SK-N-DZ (cell line): Measurements from ENCODE around the gene IGF2.

Experiments used
- DNase-seq: peaks from one replicate; pipeline ENCODE4 v3.0.0-alpha.2; 2015; ENCODE audit warnings: low spot score

The IGF2 gene

DNA sequence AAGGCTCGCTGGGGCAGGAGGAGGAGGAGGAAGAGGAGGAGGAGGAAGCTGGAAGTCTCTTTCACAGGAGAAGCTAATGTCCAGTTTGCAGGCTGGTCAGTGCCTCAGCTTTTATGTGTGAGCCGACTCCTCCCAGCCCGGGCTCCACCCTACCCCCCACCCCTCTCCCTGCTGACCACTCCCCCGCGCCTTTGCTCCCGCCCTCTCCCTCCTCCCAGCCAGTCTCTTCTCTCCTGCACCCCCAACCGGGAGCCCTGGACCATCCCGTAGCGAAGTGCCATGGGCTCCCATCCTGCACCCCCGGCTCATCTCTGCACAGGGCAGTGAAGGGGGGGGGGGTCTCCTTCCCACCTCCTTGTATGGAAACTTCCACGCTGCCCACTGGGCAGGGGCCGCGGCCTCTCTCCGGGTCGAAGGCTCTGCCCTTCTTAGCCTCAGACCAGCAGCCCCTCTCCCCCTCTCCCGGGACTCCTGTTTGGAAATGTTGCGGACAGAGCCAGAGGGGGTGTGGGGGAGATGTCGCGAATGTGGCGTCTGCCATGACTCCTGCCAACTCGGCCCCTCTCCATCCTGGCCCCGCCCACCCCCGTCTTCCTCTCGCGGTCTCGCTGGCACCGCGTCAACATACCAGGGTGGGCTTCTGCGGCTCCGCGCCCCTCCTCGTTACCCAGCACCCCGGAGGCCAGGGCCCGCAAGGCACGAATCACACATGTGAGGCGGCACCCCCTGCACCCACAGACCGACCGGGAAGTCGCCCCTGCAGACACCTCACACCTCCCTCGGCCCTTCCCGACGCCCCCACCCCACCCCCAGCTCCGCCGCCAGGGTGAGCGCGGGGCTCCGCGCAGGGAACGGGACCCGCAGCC is 1.8 kb downstream of the IGF2 start:
- DNase-seq: no peak

DNA sequence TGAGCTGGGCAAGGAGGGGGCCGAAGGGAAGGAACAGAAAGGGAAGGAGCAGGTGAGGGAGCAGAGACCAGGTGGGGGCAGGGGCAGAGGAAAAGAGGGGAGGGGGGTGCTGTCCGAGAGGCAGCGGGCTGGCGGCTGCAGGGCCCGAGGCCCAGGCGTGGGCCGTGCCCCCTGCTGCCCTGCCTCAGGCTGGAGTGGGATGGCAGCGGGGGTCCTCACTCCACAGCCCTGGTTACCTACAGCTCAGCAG is 2.3 kb downstream of the IGF2 start:
- DNase-seq: no peak

DNA sequence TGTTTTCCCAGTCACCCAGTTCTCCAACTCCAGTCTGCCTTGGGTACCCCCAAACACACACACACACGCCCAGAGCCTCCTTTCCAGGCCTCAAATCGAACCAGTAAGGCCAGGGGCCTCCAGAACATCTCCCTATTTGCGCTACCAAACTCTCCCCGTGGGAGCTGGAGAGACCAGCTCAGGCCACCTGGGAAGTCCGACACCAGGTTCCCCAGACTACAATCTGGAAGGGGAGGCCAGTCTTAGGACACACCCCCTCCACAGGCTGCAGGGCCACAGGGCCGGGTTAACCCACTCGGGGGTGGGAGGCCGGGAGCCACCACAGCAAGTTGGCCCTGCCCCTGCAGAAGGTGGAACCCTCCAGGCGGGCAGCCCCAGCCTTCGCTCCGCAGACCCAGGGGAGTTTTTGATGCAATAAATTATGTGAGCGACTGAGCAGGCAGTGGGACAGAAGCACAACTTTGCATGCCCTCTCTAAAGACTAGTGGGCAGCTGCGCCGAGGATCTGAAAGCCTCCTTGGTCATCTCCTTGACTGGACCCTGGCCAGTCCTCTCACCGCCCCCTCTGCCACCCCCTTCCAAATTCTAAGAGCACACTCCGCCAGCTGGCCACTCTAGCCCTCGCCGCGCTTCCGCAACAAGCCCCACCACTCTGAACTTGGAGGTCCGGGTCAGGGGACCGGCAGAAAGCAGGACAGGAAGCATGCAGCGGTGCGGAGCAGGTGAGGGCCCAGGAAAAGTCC is 2.8 kb downstream of the IGF2 start:
- no peak for DNase-seq

DNA sequence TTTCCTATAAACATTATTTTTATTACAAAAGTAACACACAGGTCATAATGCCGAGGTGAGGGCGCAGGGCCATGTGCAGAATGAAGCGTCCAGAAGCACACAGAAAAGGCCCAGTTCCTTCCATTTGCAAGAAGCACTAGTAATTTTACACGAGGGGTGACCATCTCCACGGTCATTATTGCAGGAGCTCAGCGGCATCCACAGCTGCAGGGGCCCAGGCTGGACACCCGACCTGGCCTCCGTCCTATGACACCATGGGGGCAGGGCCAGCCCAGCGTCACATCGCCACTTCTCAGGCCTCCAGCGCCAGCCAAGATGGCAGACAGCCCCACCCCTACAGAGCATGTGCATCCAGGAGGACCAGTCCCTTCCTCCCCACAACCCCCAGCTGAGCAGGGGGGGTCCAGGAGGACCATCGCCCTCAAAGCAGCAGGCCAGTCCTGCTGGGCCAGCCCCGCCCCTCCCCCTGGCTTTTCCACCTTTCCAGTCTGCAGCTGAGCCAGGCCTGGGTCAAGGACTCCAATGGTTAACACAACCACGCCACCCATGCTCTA is 3.5 kb downstream of the IGF2 start:
- DNase-seq: no peak

DNA sequence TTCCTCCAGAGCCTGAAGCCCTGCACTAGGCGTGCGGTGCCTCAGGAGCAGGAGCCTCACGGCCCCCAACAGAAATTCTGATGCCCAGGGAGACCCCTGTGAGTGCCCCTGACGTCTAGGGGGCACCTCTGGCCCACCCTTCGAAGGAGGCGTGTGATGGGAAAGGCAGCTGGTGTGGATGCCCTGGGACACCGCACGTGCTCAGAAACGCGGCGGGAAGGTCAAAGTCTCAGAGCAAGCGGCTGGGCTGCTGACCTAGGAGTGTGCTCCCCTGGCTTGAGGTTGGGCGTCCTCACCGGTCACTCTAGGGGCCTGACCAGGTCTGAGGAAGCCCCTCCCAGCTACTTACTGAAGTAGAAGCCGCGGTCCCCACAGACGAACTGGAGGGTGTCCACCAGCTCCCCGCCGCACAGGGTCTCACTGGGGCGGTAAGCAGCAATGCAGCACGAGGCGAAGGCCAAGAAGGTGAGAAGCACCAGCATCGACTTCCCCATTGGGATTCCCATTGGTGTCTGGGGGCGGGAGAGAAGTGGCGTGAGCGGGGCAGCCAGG is 4.1 kb downstream of the IGF2 start:
- DNase-seq: no peak

DNA sequence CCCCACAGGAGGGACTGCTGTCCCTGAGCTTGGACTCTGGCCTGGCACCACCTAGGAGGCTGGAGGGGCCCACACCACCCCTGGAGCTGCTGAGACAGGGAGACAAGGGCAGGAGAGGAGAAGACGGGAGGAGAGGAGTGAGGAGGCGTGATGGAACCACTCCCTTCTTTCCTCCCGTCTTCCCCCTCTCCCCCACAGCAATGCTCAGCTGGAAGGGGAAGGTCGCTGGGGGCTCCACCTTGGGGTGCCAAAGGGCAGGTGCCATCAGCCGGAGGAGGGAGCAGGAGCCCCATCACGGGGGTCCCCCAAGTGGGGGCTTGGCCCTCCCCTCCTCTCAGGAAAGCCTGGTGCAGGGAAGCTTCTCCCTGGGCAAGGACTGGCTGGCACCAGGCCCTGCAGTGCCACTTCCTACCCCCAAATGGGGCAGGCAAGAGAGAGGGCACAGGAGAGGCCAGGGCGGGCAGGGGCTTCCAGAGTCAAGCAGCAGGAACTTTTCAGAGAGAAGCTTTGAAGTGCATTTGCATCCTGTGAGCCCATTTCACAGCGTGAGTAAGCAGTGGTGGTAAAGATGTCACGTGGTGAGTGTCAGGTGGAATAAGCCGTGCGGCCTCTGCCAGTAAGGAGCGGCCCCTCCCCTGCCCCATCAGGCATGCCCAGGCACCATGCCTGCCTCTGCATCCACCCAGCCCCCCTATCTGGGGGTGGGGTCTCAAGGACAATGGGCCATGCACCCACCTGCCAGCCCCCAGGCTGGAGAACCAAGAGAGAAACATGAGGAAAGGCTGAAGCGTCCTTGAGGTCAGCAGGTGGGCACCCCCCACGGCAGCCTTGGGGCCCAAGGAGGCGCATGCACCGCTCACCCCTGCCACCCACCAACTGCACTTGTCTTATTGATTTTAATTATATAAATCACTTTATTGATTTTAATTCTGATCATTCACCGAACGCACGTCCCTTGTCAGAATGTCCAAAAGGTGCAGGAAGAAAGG is 4.9 kb downstream of the IGF2 start:
- DNase-seq: no peak

DNA sequence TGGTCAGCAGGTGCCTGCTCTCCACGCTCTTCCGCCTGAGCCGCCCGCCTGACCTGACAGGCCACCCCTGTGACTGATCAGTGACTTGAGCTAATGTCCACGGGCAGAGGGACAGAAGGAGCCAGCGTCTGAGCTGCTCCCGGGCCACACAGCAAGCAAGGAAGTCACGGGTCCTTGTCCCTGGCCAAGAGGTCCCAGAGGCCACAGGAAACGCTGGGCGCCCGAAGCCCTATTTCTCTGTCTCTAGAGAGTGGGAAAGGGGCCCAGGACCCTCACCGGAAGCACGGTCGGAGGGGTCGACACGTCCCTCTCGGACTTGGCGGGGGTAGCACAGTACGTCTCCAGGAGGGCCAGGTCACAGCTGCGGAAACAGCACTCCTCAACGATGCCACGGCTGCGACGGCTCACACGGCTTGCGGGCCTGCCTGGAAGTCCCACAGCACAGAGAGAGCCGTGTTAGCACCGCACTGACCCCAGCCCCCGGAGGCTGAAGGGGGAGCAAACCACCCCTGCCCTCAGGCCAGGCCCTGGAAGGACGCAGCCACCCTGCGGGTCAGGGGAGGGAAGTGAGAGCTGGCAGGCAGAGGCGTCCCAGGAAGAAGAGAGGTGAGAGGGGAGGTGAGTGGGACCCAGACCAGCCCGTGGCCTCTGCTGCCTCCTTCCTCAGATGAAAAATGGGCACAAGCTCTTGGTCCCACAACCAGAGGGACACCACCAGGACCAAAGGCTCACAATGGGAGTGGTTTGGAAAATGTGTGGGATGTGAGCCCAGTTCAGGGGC is 5.8 kb downstream of the IGF2 start:
- DNase-seq: no peak

DNA sequence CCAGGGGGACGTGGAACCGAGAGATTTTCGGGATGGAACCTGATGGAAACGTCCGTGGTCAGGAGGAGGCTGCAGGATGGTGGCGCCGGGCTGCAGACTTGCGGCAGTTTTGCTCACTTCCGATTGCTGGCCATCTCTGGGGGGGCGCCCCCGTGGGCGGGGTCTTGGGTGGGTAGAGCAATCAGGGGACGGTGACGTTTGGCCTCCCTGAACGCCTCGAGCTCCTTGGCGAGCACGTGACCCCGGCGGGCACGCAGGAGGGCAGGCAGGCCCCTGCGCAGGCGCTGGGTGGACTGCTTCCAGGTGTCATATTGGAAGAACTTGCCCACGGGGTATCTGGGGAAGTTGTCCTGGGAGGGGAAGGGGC is 6.3 kb downstream of the IGF2 start:
- no peak for DNase-seq

DNA sequence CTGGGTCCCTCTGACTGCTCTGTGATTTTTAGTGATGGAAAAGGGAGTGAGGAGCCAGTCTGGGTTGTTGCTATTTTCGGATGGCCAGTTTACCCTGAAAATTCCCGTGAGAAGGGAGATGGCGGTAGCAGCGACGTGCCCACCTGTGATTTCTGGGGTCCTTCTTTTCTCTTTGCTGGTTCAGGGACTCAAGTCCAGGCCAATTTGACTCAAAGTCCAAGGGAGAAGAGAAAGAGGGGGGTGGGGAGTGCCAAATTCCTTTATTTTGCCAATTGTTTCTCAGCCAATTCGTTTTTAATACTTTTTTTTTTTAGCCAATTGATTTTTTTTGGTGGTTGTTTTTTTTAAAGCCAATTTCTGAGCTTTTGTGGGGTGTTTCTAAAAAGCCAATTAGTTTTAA is 6.9 kb downstream of the IGF2 start:
- no peak for DNase-seq

DNA sequence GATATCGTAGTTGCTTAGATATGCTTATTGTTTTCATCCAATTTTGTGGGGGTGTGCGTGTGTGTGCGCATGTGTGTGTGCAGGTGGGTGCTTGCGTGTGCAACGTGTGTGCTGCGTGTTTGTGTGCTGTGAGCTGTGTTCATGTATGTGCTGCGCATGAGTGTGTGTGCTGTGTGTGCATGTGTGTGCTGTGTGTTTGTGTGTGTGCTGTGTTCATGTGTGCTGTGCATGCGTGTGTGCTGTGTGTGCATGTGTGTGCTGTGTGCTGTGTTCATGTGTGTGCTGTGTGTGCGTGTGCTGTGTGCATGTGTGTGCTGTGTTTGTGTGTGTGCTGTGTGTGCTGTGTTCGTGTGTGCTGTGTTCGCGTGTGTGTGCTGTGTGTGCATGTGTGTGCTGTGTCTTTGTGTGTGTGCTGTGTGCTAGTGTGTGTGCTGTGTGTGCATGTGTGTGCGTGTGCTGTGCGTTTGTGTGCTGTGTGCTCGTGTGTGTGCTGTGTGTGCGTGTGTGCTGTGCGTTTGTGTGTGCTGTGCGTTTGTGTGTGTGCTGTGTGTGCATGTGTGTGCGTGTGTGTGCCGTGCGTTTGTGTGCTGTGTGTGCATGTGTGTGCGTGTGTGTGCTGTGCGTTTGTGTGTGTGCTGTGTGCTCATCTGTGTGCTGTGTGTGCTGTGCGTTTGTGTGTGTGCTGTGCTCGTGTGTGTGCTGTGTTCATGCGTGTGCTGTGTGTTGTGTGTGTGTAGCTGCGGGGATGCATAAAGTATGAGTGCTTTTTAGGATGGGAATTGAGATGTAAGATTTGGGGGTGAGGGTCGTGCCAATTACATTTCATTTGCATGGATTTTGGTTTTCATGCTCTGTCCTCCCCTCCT is 7.6 kb downstream of the IGF2 start:
- DNase-seq: no peak

DNA sequence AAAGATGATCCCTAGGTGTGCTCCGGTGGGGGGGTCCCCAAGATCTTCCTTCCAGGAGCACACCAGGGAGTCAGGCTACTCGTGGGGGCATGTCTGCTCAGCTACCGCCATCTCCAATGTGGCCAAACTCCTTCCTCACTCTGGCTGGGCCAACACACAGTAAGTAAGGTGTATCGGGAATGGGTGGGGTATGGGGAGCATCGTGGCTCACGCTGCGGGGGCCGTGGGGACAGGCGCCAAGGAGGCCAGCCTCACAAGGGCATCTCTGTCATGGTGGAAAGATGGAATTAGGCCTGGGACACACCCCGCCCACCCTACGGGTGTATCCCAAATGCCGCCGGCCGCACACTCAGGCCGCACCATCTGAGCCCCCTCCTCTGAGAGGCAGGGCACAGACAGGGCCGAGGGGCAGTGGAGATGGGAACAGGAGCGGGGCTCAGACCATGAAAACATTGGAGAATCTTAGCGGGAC is 8.3 kb downstream of the IGF2 start:
- no peak for DNase-seq

DNA sequence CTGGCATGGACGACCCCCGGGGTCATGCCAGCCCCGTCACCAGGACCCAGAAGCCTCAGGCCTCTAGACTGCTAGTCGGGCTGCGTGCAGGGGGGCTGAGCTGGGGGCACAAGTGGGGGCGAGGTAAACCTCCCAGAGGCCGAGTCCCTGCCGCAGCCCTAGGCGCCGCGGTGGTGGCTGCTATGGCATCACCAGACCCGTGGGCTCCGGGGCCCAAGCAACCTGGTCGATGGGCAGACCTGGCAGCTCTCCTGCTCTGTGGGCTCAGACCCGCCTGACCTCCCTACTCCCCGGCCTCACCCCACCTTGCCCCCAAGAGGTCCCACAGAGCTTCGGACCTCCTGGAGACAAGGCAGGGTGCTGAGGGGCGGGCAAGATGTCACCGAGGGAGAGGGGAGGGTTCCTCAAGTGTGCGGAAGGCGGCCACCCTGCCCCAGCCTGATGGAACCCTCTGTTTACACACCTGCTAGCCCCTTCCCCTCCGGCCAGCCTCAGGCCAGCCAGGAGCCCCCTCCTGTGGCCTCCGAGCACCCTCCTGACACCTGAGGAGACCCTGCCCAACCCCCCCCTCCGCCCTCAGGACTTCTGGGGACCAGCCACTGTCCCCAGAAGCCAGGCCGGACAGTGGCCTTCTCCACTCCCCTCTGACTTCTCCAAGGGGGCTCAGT is 9.4 kb downstream of the IGF2 start:
- no peak for DNase-seq

DNA sequence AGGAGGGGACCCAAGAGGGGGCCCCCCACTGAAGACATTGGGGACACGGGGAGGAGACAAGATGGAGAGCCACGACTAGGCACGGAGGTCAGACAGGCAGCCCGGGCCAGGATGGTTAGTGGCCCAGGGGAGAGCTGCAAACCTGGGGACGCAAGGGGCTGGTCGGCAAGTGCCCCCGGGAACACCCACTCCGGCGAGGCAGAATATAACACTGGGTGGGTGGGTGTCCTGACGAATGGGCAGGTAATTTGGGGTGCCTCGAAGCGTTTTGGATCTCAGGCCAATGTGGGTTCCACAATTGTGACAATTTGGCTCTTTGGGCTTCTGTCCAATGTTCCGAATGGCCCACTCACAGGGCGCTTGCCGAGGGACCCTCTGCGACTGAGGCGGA is 9.9 kb downstream of the IGF2 start:
- DNase-seq: no peak

DNA sequence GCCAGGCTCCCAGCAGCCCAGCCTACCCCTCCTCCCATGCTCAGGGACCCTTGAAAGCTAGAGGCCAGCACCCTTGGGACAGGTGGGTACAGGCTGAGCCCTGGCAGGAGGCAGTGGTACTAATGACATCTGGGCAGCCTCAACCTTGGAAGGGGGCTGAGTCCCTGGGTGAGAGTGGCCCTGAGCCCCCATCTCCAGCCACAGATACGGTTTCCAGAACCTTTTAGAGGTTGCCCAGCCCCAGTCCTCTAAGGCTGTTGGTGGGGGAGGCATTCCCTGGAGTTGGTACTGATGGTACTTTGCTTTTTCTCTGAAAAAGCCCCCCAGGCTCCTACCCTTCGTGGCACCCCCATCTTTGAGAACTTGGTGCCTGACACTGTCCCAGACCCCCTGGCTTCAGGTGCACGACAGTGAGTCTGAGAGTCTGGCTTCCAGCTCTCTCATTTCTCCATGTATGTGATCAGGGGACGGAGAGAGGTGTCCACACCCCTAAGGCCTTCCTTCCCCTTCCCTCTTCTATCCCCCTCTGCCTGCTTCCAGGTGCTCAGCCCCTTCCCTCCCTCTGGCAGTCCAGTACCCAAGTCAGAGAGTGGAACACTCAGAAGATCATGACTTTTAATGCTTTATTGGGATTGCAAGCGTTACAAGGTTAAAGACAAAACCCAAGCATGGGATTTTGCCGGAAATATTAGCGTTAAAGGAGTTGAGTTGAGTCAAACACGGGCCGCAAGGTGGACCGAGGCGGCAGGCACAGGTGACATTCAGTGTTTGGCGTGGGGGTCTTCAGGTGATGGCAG is 10.5 kb downstream of the IGF2 start:
- DNase-seq: no peak

DNA sequence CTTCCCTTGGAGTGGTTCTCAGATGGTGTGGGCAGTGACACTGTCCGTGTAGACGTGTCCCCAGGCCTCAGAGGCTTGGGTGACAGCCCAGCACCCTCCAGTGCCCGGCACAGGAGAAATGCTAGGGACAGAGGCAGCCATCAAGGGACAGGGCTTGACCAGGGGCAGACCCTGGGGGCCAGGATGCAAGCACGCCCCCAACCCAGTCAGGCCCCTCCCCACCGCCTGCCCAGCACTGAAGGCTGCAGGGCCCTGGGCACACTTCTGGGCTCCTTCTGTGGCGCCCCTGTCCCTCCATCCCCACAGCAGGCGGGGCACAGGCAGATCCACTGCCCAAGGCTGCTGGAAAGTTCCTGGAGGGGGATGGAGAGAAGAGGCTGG is 11.1 kb downstream of the IGF2 start:
- no peak for DNase-seq

DNA sequence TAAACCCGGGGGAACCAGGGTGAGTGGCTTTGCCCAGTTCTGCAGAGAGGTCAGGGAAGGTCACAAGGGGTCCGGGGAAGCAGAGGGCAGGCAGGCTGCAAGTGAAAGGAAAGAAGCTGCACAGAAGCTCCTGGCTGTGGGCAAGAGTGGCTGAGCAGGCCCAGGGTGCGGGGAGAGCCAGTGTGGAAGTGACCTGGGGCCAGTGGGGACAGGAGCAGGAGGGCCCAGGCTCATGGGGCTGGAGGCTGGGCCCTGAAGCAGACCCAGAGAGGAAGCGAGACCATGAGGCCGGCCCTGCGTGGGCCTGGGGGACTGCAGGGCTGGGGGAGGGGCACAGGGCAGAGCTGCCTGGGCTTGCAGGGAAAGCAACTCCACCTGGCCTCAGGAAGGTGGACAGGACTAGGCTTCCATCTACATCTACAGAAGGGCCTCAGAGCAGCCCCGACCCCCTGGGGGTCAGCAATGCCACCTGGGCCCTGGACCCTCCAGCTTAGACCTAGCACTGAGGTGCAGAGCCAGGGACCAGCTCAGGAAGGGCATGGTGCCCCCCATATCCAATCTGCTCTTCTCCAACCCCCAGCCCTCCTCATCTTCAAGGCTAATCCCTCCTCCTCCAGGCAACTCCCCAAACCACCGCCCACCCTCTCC is 11.6 kb downstream of the IGF2 start:
- no peak for DNase-seq

DNA sequence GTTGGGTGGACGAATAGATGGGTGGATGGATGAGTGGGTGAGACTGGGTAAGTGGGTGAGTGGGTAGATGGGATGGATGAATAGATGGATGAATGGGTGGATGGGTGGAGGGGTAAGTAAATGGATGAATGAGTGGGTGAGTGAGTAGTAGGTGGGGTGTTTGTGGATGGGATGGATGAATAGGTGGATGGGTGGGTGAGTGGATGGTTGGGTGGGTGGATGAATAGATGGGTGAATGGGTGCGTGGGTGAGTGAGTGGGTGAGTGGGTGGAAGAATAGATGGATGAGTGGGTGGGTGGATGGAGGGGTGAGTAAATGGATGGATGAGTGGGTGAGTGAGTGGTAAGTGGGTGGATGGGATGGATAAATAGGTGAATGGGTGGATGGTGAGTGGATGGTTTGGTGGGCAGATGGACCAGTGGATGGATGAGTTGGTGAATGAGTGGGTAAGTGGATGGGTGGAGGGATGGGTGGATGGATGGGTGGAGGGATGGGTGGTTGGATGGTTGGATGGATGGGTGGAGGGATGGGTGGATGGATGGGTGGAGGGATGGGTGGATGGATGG is 12.6 kb downstream of the IGF2 start:
- no peak for DNase-seq
